Right atrium auricular region (tissue), 2 donors: ENCODE results near the gene SAP30L. TPM values are rescaled to one million over a fixed set of nuclear protein-coding genes. Genes with fewer than 3 reads are reported as not detected.

ENCODE experiments used
- DNase-seq: peaks from one replicate; pipeline ENCODE4 v3.0.0-alpha.2; 2019; ENCODE audit warnings: low spot score
- H3K27ac ChIP-seq, 2 donors: fragments of 200-600 bp; sonication (generic); 1 replicate in 1 of 2; 2 replicates in 1 of 2; pipeline ENCODE4 v1.5.1; 2016 to 2019
- H3K27me3 ChIP-seq, 2 donors: fragments of 200-600 bp; sonication (generic); one replicate each; pipeline versions ENCODE4 v1.5.1 to v1.6.0; 2017 to 2019
- H3K36me3 ChIP-seq: fragments of 200-600 bp; sonication (generic); one replicate; pipeline ENCODE4 v1.5.1; 2016
- H3K4me1 ChIP-seq, 2 donors: fragments of 200-600 bp; sonication (generic); one replicate each; pipeline versions ENCODE4 v1.5.1 to v1.6.0; 2017 to 2019
- H3K4me3 ChIP-seq, 2 donors: fragments of 200-600 bp; sonication (generic); 1 replicate in 1 of 2; 2 replicates in 1 of 2; pipeline ENCODE4 v1.5.1; 2017 to 2019; ENCODE audit warnings: mild to moderate bottlenecking in 1 of 2, moderate library complexity in 1 of 2
- H3K9me3 ChIP-seq, 2 donors: fragments of 200-600 bp; sonication (generic); one replicate each; pipeline ENCODE4 v1.5.1; 2019
- total RNA-seq, 2 donors: library from RNA; depleted of rRNA; stranded (reverse); fragments of >200 nt; gene quantifications; one replicate each; pipeline ENCODE4 v1.1.0, GENCODE V29; 2016
- TF ChIP-seq, protein P1 (sequence below), 2 donors: fragments of 200-600 bp; sonication (generic); IDR thresholded peaks; one replicate each; pipeline ENCODE4 v1.5.1; 2019; ENCODE audit warnings: antibody characterized with exemption in 2 of 2

SAP30L gene
- total RNA-seq, 2 donors from 2014 or later, result 17.1 to 18.9 TPM

DNA sequence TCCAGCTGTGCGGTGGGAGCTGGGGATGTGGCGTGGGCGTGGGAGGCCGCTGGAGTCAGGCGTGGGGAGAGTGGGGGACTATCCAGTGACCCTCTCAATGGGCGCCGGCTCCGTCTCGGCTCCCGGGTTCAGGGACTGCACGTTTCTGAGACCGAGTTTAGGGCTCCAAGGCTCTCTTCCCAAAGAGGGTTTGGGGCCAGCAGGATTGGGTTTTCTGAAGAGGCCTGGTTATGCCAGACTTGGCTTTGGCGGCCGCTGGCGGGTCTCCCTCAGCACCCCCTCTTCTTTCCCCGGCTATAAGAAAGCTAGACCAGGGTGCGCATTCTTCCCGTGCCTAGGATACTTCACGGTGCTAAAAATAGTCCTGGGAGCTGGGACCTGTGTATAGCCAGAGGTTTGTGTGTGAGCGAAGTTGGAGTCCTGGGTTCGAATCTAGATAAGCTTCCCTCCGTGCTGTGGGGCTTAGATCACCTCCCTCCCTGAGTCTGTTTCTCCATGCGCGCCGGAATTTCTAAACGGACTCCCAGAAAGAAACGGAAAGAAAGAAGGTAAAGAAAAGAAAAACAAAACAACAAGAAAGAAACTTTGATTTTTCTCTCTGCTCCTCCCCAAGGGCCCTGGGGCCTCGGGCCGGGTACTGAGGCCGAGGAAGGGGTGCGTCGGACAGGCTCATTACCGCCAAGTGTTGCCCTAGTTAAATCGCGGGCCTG, 27.2 kb downstream of the SAP30L start:
- Histone ChIP-seq H3K9me3 (no peaks in the 10 kb centered on the region), H3K27me3 (peaks cover 34 to 45% of the 10 kb centered on the region in 2 donors), H3K4me3 (peak overlapping the region; percentile 7 to 24), H3K4me1 (peaks cover 0 to 39% of the 10 kb centered on the region in 2 donors), H3K36me3 (no peaks in the 10 kb centered on the region), H3K27ac (peak overlapping the region in 1 of 2 donors; percentile 33)
- DNase-seq, result no peak
- TF ChIP-seq, protein P1, sequence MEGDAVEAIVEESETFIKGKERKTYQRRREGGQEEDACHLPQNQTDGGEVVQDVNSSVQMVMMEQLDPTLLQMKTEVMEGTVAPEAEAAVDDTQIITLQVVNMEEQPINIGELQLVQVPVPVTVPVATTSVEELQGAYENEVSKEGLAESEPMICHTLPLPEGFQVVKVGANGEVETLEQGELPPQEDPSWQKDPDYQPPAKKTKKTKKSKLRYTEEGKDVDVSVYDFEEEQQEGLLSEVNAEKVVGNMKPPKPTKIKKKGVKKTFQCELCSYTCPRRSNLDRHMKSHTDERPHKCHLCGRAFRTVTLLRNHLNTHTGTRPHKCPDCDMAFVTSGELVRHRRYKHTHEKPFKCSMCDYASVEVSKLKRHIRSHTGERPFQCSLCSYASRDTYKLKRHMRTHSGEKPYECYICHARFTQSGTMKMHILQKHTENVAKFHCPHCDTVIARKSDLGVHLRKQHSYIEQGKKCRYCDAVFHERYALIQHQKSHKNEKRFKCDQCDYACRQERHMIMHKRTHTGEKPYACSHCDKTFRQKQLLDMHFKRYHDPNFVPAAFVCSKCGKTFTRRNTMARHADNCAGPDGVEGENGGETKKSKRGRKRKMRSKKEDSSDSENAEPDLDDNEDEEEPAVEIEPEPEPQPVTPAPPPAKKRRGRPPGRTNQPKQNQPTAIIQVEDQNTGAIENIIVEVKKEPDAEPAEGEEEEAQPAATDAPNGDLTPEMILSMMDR (IDR thresholded peaks at IDR 0.05), result no peak

GRCh38 chr5:154473581-154474283, 27.9 kb downstream of the SAP30L start:
- H3K27me3 ChIP-seq, result peaks cover 35 to 45% of the 10 kb centered on the region in 2 donors
- peak overlapping the region in 1 of 2 donors; percentile 7 for H3K4me3 ChIP-seq
- H3K4me1 ChIP-seq, result peaks cover 0 to 46% of the 10 kb centered on the region in 2 donors
- H3K9me3 ChIP-seq, result no peaks in the 10 kb centered on the region
- no peak for DNase-seq
- H3K36me3 ChIP-seq, result no peaks in the 10 kb centered on the region
- TF ChIP-seq, protein P1 (IDR thresholded peaks at IDR 0.05), result no peak
- H3K27ac ChIP-seq, result peak overlapping the region in 1 of 2 donors; percentile 33

- no peaks in the 10 kb centered on the region for H3K9me3 ChIP-seq
- H3K27ac ChIP-seq, result no peak overlapping the region
- H3K4me1 ChIP-seq, result peaks cover 0 to 56% of the 10 kb centered on the region in 2 donors
- TF ChIP-seq, protein P1 (IDR thresholded peaks at IDR 0.05), result no peak
- H3K36me3 ChIP-seq, result no peaks in the 10 kb centered on the region
- DNase-seq, result no peak
- peaks cover 44 to 47% of the 10 kb centered on the region in 2 donors for H3K27me3 ChIP-seq
- no peak overlapping the region for H3K4me3 ChIP-seq
Observed at GRCh38 chr5:154474396-154475334, 28.9 kb downstream of the SAP30L start.

DNA sequence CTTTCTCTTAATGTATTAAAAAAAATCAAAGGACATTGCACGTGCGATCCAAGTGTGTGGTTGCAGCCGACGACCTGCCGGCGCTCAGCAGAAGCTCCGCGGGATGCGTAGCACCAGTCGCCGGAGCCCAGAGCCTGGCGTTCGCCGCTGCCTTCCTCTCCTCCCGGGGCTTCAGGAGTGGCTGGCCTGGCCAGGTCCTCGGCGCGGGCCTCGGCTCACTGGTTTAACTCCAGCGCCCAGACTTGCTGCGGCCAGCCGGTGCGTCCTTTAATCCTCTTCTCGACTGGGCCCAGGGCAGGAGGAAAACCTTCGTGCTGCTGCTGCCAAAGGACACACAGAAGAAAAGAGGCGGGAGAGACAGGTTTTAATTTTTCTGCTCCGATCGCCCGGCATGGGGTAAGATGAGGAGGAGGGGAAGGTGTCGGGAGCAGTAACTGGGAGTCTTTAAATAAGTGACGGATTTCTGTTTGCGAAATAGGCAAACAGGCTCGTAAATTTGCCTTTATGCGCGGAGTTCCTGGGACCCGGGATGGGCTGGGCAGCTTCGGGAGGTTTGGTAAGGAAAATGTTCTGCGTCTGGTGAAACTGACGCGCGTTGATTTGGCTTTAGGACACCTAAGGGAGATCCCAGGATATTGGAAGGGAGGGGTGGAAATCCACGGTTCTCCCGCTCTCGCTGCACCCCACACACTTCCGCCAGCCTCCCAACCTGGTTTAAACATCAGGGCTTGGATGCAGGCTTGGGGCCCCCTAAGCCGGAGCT, 30.0 kb downstream of the SAP30L start:
- Histone ChIP-seq H3K4me1 (peaks cover 0 to 60% of the 10 kb centered on the region in 2 donors), H3K27ac (no peak overlapping the region), H3K9me3 (no peaks in the 10 kb centered on the region), H3K36me3 (no peaks in the 10 kb centered on the region), H3K4me3 (peak overlapping the region in 1 of 2 donors; percentile 51), H3K27me3 (peaks cover 55 to 58% of the 10 kb centered on the region in 2 donors)
- DNase-seq, result no peak
- TF ChIP-seq, protein P1 (IDR thresholded peaks at IDR 0.05), result no peak
